D341Med (cell line): ENCODE measurements around the gene OSBPL5.

ENCODE experiments used
- DNase-seq: peaks from one replicate; pipeline ENCODE4 v3.0.0; 2012; ENCODE audit warnings: low spot score

The OSBPL5 gene

GRCh38 chr11:3148990-3149851 is 15.9 kb downstream of the OSBPL5 start:
- no peak for DNase-seq

GRCh38 chr11:3148255-3148989 is 16.7 kb downstream of the OSBPL5 start:
- DNase-seq = no peak

GRCh38 chr11:3147626-3148025 is 17.5 kb downstream of the OSBPL5 start:
- no peak for DNase-seq

- DNase-seq = no peak
These were observed 17.9 kb downstream of the OSBPL5 start for GRCh38 chr11:3147257-3147619.

GRCh38 chr11:3146612-3147256 is 18.4 kb downstream of the OSBPL5 start:
- DNase-seq = no peak

- DNase-seq = no peak
These were observed 19.9 kb downstream of the OSBPL5 start for GRCh38 chr11:3145206-3145520.

- DNase-seq = no peak
These were observed 20.6 kb downstream of the OSBPL5 start for GRCh38 chr11:3144296-3145205.

GRCh38 chr11:3143136-3143880 is 21.8 kb downstream of the OSBPL5 start:
- DNase-seq = no peak

GRCh38 chr11:3140291-3140603 is 24.9 kb downstream of the OSBPL5 start:
- DNase-seq = no peak

GRCh38 chr11:3139481-3140290 is 25.4 kb downstream of the OSBPL5 start:
- no peak for DNase-seq

GRCh38 chr11:3139086-3139440 is 26.0 kb downstream of the OSBPL5 start:
- DNase-seq = no peak

- DNase-seq = no peak
These were observed 26.7 kb downstream of the OSBPL5 start for GRCh38 chr11:3138178-3139085.

- DNase-seq = no peak
These were observed 27.5 kb downstream of the OSBPL5 start for GRCh38 chr11:3137486-3138177.

- no peak for DNase-seq
These were observed 28.3 kb downstream of the OSBPL5 start for GRCh38 chr11:3136546-3137455.

GRCh38 chr11:3135481-3136440 is 29.3 kb downstream of the OSBPL5 start:
- DNase-seq = no peak

GRCh38 chr11:3134651-3135480 is 30.2 kb downstream of the OSBPL5 start:
- DNase-seq = no peak
